KMS-11 (cell line): ENCODE data around the gene AGBL5.

ENCODE experiments used
- H2AFZ ChIP-seq: fragments of 200-600 bp; sonication (generic); 2 replicates; pipeline ENCODE4 v1.6.1; 2016; ENCODE audit warnings: antibody characterized with exemption, mixed run types, low read depth
- H3K27ac ChIP-seq: fragments of 200-600 bp; sonication (generic); 2 replicates; pipeline ENCODE4 v1.6.1; 2016; ENCODE audit warnings: mild to moderate bottlenecking, mixed run types
- H3K27me3 ChIP-seq: fragments of 200-600 bp; sonication (generic); 2 replicates; pipeline ENCODE4 v1.6.1; 2017; ENCODE audit warnings: mild to moderate bottlenecking, low read depth, mixed run types, moderate library complexity; ENCODE audit not compliant: insufficient read depth
- H3K36me3 ChIP-seq: fragments of 200-600 bp; sonication (generic); 2 replicates; pipeline ENCODE4 v1.6.1; 2017; ENCODE audit warnings: mild to moderate bottlenecking, mixed run types; ENCODE audit not compliant: insufficient read depth
- H3K4me1 ChIP-seq: fragments of 200-600 bp; sonication (generic); 2 replicates; pipeline ENCODE4 v1.6.1; 2016; ENCODE audit warnings: mild to moderate bottlenecking, low read depth, mixed run types; ENCODE audit not compliant: poor library complexity, severe bottlenecking
- H3K4me2 ChIP-seq: fragments of 200-600 bp; sonication (generic); 2 replicates; pipeline ENCODE4 v1.7.0; 2016; ENCODE audit warnings: mild to moderate bottlenecking, mixed run types
- H3K4me3 ChIP-seq: fragments of 200-600 bp; sonication (generic); IDR thresholded peaks from 2 replicates; pipeline ENCODE4 v1.6.1; 2017; ENCODE audit warnings: low read depth, low read length, mixed read lengths; ENCODE audit not compliant: insufficient read depth
- H3K79me2 ChIP-seq: fragments of 200-600 bp; sonication (generic); 2 replicates; pipeline ENCODE4 v1.6.1; 2016; ENCODE audit warnings: low read depth, mixed run types; ENCODE audit not compliant: insufficient read depth
- H3K9ac ChIP-seq: fragments of 200-600 bp; sonication (generic); 2 replicates; pipeline ENCODE4 v1.6.1; 2016; ENCODE audit warnings: mild to moderate bottlenecking, mixed run types
- H4K20me1 ChIP-seq: fragments of 200-600 bp; sonication (generic); 2 replicates; pipeline ENCODE4 v1.6.1; 2016; ENCODE audit warnings: mild to moderate bottlenecking, mixed run types; ENCODE audit not compliant: insufficient read depth
- CTCF ChIP-seq: fragments of 200-600 bp; sonication (generic); conservative IDR thresholded peaks from 2 replicates; pipeline ENCODE4 v1.6.1; 2017; ENCODE audit warnings: low read depth, mild to moderate bottlenecking, antibody characterized with exemption, low read length, moderate library complexity, mixed read lengths

AGBL5 gene

GRCh38 chr2:27091746-27092695 is 40.6 kb downstream of the AGBL5 start:
- H3K27ac ChIP-seq, result no peak overlapping the region
- H4K20me1 ChIP-seq, result no peaks in the 10 kb centered on the region
- H3K36me3 ChIP-seq, result no peaks in the 10 kb centered on the region
- TF ChIP-seq CTCF, result no peak
- H3K4me1 ChIP-seq, result peaks cover 9% of the 10 kb centered on the region
- no peak overlapping the region for H3K4me2 ChIP-seq
- no peak overlapping the region for H2AFZ ChIP-seq
- H3K79me2 ChIP-seq, result no peaks in the 10 kb centered on the region
- H3K9ac ChIP-seq, result no peak overlapping the region
- no peak overlapping the region for H3K4me3 ChIP-seq
- H3K27me3 ChIP-seq, result no peaks in the 10 kb centered on the region

GRCh38 chr2:27092696-27093429 is 41.4 kb downstream of the AGBL5 start:
- H3K27me3 ChIP-seq, result no peaks in the 10 kb centered on the region
- TF ChIP-seq CTCF, result no peak
- H3K4me3 ChIP-seq, result no peak overlapping the region
- H3K4me1 ChIP-seq, result peaks cover 3% of the 10 kb centered on the region
- H2AFZ ChIP-seq, result no peak overlapping the region
- H3K27ac ChIP-seq, result no peak overlapping the region
- H4K20me1 ChIP-seq, result no peaks in the 10 kb centered on the region
- no peak overlapping the region for H3K9ac ChIP-seq
- H3K79me2 ChIP-seq, result no peaks in the 10 kb centered on the region
- no peak overlapping the region for H3K4me2 ChIP-seq
- H3K36me3 ChIP-seq, result no peaks in the 10 kb centered on the region

GRCh38 chr2:27093430-27094352 is 42.2 kb downstream of the AGBL5 start:
- H3K9ac ChIP-seq, result no peak overlapping the region
- H3K79me2 ChIP-seq, result no peaks in the 10 kb centered on the region
- H3K27me3 ChIP-seq, result no peaks in the 10 kb centered on the region
- H2AFZ ChIP-seq, result no peak overlapping the region
- no peaks in the 10 kb centered on the region for H3K36me3 ChIP-seq
- no peak overlapping the region for H3K27ac ChIP-seq
- no peak for TF ChIP-seq CTCF
- H3K4me3 ChIP-seq, result no peak overlapping the region
- no peaks in the 10 kb centered on the region for H4K20me1 ChIP-seq
- no peak overlapping the region for H3K4me2 ChIP-seq
- H3K4me1 ChIP-seq, result no peaks in the 10 kb centered on the region

GRCh38 chr2:27094353-27094984 is 43.0 kb downstream of the AGBL5 start:
- H3K4me1 ChIP-seq, result no peaks in the 10 kb centered on the region
- no peaks in the 10 kb centered on the region for H3K27me3 ChIP-seq
- no peak overlapping the region for H2AFZ ChIP-seq
- H3K9ac ChIP-seq, result no peak overlapping the region
- H3K4me3 ChIP-seq, result no peak overlapping the region
- no peak overlapping the region for H3K4me2 ChIP-seq
- no peaks in the 10 kb centered on the region for H3K79me2 ChIP-seq
- no peak for TF ChIP-seq CTCF
- no peaks in the 10 kb centered on the region for H3K36me3 ChIP-seq
- no peak overlapping the region for H3K27ac ChIP-seq
- H4K20me1 ChIP-seq, result no peaks in the 10 kb centered on the region
